ENCODE data around the gene CDH16.
"Not testable (repeated sequence)": the region's sequence is repeated elsewhere in the genome, so short reads cannot be mapped to it uniquely, and the experiment has no call there.

The CDH16 gene

DNA sequence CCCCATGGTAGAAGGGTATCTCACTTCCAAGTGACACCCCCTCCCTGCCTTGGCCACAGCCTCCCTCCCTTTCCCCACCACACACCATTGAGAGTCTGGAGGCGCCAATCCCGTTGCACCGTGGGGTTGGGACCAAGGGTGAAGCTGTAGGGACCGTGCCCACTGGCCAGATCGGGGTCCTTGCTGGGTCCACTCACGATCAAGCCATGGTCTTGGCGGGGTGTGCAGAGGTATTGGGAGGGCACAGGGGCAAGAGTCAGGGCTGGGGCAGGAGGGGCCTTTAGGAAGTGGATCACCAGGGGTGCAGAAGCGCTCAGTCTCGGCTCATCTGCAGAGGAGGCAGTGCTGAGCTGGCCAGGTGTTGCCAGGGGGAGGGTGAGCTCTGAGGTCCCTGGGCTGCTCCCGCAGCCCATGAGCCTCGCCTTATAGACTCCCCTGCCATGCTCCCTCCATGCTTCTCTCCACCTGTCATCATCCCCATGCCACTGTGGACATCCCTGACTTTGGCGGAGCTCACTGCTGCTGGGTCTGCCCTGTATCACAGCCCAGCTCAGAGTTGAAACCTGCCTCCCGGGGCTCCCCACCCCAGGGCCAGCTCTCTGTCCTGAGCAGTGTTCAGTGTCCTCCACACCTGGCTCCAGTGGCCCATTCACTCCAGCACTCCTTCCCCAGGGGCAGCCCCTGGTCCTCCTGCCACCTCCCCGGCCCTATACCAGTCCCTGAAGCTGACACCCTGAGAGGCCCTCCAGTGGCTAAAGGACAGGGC lies 8.3 kb downstream of the CDH16 start:
- DNase-seq (ENCODE audit: low spot score): no peak

DNA sequence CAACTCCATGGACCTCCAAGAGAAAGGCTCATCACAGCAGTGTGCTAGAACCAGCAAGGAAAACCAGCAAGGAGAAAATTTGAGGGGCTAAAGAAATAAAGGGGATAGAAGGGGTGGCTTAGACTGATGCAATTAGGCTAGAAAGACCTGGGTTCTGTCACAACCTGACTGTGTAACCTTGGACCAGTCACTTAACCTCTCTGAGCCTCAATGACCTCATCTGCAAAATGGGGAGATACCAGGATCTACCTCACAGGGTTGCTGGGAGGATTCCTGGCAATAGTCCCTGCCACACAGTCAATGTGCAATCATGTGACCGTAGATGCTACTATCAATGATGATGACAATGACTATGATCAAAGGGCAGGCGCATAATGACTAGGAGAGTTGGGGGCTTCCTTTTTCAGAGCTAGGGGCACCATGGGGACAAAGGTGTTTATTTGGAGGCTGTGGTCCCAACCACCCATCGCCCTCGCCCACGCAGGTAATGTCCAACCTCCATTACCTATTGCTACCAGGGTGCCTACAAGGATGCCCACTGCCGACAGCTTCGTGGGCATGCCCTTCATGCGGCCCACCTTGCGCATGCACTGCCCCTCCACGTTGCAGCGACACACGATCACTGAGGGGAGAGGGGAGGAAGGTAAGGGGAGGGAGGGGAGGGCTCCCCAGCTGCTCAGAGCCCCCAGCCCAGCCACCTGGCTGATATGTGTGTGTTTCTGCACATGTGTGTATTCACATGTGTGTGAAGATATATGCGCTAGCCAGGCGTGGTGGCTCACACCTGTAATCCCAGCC lies 9.7 kb downstream of the CDH16 start:
- no peak for DNase-seq (ENCODE audit: low spot score)

DNA sequence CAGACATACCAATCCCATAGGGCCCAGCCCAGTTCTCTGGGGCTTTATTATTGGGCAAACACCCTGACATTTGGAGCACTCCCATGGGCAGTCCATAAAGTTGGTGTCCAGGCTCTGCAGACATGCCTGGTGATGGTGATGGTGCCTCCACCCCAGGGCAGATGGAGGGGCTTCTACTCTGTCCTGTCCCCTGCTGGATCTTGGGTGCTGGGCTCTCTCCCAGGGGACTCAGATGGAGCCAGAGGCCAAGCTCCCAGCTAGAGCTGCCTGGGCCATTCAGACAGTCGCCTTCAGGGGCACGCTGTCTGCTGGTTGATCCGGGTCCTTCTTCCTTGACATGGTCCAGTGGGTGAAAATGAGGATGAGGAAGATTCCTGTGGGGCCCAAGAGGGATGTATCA lies 10.6 kb downstream of the CDH16 start:
- no peak for DNase-seq (ENCODE audit: low spot score)

DNA sequence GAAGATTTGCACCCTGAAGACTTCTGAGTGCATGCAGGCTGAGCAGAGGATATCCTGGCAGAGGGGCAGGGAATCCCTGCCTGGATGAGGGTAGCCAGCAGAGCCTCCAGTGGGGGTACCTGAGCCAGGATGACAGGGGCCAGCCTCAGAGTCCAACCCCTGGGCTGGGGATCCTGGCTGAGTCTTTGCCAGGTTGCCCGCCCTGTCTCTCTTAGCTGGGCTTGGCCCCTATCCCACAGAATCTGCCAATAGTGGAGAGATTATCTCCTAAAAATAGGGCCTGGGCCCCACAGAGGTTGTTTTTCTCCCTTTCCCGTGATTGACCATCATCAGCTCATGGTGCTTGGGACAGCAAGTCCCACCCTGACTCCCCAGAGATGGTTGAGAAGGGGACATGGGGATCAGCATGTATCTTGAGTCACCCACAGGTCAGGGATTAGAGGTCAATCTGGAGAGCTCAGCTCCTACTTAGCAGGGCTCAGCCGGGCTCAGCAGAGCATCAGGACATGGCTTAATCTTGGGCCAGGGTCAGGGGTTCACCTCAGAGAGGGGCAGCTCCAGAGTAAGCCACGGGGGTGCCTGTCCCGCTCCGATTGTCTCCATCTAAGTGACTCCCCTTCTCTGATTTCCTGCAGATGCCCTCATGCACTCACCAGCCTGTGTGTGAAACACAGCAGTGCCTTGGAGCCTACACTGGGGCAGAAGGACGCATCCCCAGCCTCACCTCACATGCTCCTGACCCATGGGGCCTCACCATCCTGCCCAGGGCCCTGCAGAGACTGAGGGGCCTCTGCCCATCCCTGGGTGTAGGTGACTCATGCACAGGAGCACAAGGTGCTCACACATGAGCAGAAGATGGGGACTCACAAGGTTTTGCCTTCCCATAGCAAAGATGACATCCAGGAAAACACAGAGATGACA lies 11.5 kb downstream of the CDH16 start:
- no peak for DNase-seq (ENCODE audit: low spot score)

DNA sequence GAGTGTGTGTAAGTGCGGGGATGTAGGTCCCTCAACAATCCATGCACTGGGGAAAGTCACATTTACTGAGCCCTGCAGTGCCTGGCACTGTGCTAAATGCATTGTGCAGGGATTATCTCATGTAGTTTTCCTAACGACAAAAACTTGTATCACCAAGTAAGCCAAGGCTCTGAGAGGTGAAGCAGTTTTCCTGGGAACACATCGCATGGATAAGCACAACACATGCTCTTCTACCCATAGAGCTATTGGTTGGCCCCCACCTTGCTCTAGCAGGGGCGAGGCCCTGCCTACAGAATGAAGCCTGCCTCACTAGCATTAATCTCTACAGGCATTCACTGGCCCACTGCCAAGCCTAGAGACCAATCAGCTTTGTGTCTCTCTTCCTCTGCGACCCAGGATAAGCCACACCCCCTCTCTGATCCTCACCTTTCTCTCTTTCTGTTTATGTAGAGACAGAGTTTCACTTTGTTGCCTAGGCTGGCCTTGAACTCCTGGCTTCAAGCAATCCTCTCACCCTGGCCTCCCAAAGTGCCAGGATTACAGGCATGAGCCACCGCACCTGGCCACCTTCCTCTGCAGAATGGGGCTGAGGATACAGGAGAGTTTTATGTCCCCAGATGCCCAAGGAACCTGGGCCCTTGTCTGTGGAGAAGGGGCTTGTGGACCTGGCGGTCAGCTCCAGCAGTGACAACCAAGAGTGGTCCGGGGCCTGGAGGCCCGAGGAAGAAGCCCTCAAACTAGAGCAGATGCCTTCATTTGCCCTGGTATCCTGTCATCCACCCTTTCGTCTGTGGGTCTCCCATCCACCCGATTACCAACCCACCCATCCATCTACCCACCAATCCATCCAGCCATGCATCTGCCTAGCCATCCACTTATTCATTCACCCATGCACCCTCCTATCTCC lies 12.8 kb downstream of the CDH16 start:
- no peak for DNase-seq (ENCODE audit: low spot score)

DNA sequence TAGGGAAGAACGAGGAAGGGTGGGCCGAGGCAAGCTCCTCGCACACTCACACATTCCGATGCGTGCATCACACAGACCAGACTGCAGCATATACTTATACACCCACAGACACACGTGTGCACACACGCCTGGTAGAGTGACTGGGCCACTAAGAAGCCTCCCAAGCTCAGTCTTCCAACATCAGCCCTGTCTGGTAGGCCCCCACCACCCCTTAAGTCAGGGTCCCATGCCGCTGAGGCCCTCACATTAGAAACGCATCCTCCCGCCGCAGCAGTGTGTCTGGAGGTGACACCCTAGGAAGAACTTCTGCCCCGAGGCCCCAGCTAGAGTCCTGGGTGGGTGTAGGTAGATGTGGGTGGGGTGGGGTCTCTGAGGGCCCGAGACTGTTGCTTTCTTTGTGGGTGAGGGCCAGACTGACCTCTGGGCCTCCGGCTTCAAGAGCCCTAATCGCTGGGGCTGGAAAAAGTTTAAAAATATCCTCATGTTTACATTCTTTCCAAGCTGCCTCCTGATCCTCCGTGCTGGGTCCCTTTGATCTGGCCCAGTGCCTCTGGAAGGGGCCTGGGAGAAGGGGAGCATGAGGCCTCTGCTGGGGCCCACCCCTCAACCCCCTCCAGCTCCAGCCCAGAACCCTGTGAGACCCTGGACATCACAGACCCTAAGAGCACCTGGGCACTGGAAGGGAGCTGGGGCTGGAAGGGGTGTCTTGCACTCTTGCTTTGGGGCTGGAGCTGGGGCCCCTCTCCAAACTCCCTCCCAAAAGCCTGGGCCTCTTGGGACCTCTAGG lies 13.6 kb downstream of the CDH16 start:
- DNase-seq (ENCODE audit: low spot score): no peak

DNA sequence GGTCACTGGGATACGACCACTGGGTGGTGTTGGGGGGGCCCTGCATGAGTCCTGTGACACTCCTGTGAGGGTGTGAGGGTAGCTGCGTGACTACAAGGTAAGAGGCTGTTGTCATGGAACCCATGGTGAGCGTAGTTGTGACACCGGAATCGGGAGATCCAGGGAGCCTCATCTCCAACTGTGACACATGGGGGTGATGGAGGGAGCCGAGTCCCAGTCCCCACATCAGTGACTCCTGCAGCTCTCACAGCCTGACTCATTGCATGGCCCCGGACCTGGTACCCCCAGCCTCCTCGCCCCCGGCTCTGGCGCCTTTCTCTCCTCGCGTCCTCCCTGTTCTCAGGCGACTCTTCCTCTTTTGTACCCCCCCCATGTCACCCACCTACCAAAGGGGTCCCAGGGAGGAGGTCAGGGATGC lies 14.2 kb downstream of the CDH16 start:
- no peak for DNase-seq (ENCODE audit: low spot score)

DNA sequence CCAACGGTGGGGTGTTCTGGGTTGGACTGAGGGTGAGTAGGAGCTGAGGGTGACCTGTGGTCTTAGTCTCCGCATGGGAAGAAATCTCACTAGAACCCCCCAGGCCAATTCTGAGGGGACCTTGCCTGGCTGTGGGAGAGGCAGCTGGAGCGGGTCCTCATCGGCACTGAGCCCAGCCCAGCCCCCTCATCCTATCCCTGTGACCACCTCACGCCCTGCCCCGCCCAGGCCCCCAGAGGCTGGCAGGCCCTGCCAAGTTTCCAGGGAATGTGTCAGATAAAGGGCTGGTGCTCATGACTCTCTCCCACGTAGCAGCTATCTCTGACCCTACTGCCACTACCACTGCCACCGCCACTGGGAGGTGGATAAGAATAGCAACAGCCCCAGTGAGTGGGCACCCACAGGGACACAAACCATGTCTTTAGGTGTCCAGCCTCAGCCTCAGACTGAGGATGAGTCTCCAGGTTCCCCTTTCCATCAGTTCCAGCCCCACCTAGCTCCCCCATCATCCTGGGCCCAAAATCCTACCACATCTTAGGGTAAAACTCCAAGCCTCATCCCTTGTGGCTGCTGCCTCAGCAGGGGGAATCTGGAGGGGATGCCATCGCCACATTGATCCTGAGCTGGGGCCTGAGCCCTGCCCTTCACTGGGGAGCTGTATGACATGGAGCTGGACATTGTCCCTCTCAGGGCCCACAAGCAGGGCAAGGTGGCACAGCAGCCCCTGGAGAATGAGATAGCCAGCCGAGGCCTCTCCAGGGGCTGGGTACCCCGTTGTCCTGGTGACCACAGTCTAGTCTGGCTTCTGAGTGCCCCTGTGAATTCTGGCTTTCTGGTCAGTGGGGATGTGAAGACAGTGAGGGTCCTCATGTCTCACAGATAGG lies 14.9 kb downstream of the CDH16 start:
- DNase-seq (ENCODE audit: low spot score): no peak

DNA sequence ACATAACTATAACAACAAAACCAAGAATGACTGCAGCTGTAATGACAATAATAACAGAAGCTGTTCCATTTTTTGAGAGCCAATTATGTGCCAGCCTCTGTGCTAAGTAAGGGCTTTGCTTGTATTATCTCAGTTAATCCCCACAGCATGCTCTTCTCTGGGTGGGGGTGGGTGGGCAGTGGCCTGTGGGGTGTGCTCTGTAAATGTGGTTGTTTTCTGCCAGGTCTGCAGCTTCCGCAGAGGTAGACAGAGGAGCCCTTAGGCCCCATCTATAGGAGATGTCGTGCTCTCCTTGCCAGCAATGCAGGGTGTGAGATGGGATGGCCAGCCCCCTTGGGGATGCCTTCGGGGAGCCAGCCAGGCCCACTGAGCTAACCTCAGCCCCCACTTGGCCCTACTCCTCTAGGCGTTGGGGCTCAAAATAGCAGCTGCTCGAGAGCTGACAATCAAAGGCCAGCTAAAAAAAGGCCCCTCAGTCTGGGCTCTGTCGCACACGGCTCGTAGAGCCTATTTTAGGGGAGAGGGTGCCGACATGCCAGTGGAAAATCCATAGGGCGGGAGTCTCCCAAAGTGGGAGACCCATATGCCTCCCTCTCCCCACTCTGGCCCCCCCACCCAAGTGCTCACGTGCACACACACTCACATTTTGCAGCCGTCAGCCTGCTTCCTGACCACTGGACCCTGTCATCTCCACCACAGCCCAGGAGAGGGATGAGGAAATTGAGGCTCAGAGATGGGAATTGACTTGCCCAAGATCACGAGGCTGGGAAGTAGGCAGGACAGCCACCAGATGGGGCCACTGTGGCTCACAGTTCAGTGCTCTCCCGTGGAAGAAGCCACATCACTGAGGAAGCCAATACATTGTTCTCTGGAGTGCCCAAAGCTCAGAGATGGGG lies 15.8 kb downstream of the CDH16 start:
- no peak for DNase-seq (ENCODE audit: low spot score)

DNA sequence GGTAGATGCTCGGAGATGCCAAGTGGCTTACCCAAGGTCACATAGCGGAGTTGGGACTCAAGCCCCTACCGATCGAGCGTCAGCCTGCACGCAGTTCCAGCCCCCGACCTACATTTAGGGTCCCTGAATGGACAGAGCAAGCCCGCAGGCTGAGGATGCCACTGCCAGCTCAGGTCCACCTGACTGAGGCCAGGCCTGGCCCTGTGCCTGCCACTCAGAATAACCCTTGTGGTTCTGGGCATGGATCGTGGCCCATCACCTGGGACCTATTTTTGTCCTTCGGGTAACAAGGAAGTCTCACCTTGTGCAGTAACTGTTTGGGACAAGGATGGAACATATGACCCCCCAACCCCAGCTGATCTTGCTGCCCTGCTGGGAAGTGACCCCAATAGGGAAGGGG lies 17.1 kb downstream of the CDH16 start:
- no peak for DNase-seq (ENCODE audit: low spot score)

DNA sequence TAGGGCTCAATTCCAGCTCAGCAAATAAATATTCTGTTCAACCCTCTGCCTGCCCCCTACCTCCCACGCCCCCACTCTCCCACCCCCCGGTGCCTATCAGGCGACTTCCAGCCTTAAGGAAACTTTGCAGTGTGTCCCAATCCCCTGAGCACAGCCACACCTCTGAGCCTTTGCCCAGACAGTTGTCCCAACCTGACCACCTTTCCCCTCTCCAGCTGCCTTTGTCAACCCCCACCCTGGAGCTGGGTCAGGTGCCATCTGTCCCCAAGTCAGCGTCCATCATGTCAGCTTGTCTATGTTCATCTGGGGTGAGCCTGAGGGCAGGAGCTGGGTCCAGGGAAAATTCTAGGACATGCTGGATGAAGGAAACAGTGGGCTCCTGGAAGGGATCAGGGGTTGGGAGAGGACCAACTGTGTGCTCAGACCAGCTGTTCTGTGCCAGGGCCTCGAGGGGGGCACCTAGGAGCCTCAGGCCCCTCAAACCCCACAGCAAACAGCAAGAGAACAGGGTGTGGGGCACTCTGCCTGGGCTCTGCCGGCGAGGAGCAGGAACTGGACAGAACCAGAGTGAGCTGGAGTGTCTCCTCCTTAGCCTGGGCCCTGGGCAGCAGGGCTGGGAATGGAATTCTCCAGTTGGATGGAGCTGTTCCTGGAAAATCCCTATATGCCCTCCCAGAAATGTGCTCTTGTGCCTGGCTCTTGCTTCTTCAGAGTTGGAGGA lies 17.8 kb downstream of the CDH16 start:
- no peak for DNase-seq (ENCODE audit: low spot score)

DNA sequence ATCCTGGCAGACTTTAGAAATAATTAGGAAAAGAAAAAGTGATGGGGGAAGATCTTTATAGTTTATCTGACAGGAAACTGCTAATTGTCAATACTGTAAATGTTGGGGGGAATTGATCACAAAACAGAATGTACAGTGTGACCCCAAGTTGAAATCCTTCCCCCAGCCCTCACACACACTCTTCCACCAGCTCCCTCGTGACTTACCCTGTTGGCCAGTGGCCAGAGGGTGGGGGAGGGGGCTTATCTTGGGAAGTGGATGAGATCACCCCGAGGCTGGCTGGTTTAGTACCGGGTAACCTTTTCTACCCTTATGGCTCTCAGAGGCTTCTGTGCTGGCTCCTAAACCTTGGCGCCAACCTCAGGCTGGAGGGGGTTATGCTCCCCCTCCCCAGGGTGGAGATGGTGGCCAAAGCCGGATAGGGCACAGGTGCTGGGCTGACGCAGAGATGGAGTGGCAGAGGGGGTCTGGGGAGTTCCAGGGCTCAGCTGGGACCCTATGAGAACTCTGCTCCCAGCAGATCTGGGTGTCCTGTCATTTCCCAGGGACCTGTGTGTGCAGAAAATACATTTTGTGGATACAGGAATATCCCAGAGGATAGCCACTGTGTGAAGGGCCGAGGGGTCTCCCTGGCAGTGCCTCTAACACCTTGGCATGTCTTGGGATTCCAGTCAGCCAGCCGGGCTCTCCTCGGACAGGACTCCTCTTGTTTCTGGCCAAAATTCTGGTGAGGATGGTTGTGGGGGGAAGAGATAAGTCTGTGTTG lies 18.6 kb downstream of the CDH16 start:
- no peak for DNase-seq (ENCODE audit: low spot score)

DNA sequence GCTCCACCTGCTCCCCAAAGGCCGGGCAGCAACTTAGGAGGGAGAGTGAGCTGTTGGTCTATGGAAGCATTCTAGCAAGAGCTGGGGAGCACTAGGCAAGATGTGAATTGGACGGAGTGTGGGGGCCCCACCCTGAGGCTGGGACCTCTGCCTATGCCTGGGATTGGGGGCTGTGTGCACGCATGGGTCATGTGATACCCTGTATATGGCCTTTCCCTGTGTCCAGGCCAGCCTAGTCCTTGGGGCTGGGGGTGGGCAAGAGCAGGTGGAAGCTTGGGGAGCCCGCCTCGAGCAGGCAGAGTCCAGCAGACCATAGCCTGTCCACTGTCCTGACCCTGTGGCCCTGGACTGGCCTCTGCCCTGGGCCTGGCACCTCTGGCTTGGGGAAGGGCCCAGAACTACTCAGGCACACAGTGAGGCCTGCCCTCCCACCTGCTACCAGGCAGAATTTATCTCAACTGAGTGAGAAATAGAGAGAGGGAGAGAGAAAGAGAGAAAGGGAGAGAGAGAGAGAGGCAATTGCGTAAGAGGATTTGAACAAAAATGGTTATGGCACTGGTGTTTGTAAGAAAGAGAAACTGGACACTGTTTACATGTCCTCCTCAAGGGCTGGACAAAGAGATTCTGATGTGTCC lies 19.3 kb downstream of the CDH16 start:
- DNase-seq (ENCODE audit: low spot score): no peak

DNA sequence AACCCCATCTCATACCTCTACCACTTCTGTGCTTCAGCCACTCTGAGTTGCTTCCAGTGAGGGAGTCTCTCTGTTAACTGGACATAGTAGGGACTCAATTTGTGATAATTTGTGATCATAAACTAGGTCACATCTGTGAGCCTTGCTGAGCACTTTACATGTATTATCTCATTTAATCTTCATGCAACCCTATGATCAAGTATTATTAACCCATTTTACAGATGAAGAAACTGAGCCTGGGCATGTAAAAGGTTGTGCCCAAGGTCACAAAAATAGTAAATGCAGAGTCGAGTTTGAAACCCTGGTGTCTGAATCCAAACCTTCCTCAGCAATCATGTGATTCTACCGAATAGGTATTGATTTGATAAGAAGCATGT lies 19.8 kb downstream of the CDH16 start:
- no peak for DNase-seq (ENCODE audit: low spot score)

DNA sequence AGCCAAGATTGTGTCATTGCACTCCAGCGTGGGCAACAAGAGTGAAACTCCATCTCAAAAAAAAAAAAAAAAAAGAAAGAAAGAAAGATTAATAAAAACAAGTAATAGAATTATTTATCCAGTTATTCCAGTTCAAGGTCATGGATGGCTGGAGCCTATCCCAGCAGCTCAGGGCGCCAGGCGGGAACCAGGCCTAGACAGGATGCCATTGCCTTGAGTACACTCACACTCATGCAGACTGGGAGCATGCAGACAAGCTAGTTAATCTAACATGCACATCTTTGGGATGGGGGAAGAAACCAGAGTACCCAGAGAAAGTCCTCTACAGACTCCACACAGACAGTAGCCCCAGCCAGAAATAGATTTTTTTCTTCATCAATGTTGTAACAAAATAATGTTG lies 20.5 kb downstream of the CDH16 start:
- DNase-seq (ENCODE audit: low spot score): no peak

DNA sequence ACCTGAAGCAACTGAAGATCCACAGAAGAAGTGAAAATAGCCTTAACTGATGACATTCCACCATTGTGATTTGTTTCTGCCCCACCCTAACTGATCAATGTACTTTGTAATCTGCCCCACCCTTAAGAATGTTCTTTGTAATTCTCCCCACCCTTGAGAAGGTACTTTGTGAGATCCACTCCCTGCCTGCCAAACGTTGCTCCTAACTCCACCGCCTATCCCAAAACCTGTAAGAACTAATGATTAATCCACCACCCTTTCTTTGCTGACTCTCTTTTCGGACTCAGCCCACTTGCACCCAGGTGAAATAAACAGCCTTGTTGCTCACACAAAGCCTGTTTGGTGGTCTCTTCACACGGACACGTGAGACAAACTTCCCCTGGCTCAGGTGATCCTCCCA lies 22.0 kb downstream of the CDH16 start:
- not testable (repeated sequence) for DNase-seq (ENCODE audit: low spot score)

DNA sequence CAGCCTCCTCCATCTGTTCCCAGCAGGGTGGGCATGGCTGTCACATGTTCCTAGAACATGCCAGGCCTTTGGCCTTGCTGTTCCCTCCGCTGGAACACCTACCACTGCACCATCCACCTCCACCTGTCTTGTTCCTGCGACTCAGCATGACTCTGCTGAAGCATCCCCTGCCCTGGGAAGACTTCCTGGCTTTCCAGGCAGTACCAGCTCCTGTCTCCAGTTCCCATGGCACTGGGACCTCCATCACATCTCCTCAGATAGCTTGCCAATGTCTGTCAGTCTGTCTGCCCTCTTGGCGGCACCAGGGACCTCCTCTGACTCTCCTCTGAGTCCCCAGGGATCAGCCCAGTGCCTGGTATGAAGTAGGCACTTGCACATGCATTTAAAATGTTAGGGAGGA lies 22.7 kb downstream of the CDH16 start:
- no peak for DNase-seq (ENCODE audit: low spot score)

All from pons (tissue), 1 donor.